ENCODE results near the gene PXYLP1.

DNA sequence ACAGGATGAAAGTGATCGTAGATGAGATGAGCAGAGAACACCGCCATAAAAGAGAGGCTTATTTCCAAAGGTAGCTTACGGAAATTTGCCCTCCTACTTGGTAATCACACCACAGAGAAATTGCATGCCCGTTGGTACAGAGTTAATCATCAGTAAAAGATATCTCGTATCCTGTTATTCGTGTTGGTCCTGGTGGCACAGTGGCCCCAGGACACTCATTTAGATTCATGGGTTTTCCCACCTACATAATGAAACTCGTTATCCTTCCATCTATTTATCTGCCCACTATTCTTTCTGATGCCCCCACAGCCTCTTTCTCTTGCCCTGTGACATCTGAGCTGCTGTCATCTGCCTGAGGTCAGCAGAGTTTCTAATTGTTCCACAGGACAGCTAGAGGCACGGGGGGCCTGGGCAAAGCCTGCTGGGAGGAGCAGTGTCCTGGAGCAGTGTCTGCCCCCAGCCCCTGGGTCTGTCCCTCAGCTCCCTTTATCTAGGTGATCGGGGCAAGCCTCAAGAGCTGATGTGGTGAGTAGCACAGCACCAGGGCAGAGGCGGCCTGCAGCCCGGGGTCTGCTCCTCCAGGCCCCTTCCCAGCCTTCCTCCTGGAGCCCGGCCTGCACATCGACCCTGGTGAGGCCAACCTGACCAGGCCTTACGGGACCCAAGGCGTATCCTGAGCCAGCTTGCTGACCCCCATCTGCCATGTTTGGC is 42.2 kb downstream of the PXYLP1 start:
- TF ChIP-seq CTCF (IDR thresholded peaks at IDR 0.05) (no peak), POLR2A (IDR thresholded peaks at IDR 0.05) (no peak)

Measured in prostate gland (tissue), 2 donors.